Measurements from ENCODE around the gene MRPS11. TPM values are rescaled to one million over a fixed set of nuclear protein-coding genes. Genes with fewer than 3 reads are reported as not detected.
A peak's percentile ranks its signal among the peaks of the same experiment; 100 is the strongest.

Gene MRPS11
- total and polyA plus RNA-seq, 9 of the 15 experiments (the other 6 are each of a cell fraction or from before 2014, with no cell fraction given), result 28.3 to 83.2 (median 53.1) TPM

DNA sequence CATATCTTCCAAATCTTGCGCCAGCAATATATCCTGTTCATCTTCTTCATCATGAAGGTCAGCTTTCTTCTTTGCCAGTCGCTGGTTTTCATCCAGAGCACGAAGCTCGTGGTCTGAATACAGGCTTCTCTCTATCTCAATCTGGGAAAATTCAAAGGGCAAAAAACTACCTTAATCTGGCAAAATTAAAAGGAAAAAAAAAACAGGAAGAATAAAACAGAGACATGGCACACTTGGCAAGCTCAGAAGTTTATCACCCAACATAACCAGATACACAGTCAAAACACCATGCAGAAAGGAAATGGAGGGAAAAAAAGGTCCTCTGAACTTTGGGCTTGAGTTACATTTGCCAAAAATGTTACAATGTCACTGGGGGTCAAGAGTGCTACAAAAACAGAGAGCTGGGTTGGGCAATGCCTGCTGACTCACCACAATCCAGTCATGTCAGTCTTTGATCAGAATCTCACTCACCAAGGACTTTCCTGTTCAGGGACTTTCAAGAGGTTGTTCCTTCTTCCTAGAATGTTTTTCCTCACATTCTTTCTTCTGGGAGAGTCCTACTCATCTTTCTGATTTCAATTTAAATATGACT is 1.8 kb upstream of the MRPS11 start (continued):
- TF ChIP-seq C11orf30 (IDR thresholded peaks at IDR 0.05; ENCODE audit: low read depth) (peak; percentile 83), ZNF354B (CRISPR knock-in tag; IDR thresholded peaks at IDR 0.05) (no peak), HDGF (IDR thresholded peaks at IDR 0.05) (no peak), CXXC5 (CRISPR knock-in tag; IDR thresholded peaks at IDR 0.05) (no peak), MBD2 (IDR thresholded peaks at IDR 0.05; ENCODE audit: borderline replicate concordance, low read depth) (no peak), ZNF644 (tag; IDR thresholded peaks at IDR 0.05; ENCODE audit: low read depth) (0 out of 2 replicates have a peak, but pooled peaks have one; percentile 42), ZNF785 (CRISPR knock-in tag; IDR thresholded peaks at IDR 0.05) (no peak), BDP1 (IDR thresholded peaks at IDR 0.05; ENCODE audit: insufficient read depth, insufficient read length) (no peak), CBFA2T2 (conservative IDR thresholded peaks at IDR 0.05) (no peak), EP300 (IDR thresholded peaks at IDR 0.05; ENCODE audit: low read length) (peak; percentile 38; the same call in 1 of the 2 replicates), XRCC3 (IDR thresholded peaks at IDR 0.05) (no peak), KDM1A (IDR thresholded peaks at IDR 0.05) (peak in 1 of 2 experiments; percentile 55; a peak in 2 of 4 replicates), PURB (CRISPR knock-in tag; IDR thresholded peaks at IDR 0.05; ENCODE audit: low read depth) (no peak), MCM7 (IDR thresholded peaks at IDR 0.05) (no peak), NBN (IDR thresholded peaks at IDR 0.05; ENCODE audit: low read depth) (no peak), CEBPG (CRISPR knock-in tag; IDR thresholded peaks at IDR 0.05) (peak; percentile 92), CEBPG (tag; conservative IDR thresholded peaks at IDR 0.05 in 1 of 2, IDR thresholded peaks at IDR 0.05 in 1 of 2) (peak; percentile 92 to 93), FOXA1 (IDR thresholded peaks at IDR 0.05; ENCODE audit: borderline replicate concordance) (no peak), HNRNPK (IDR thresholded peaks at IDR 0.05; ENCODE audit: low read depth, low read length, poor library complexity, severe bottlenecking) (no peak), NCOR1 (IDR thresholded peaks at IDR 0.05) (no peak), JUNB (CRISPR knock-in tag; conservative IDR thresholded peaks at IDR 0.05) (no peak), ZNF41 (CRISPR knock-in tag; conservative IDR thresholded peaks at IDR 0.05) (no peak), PHF21A (IDR thresholded peaks at IDR 0.05; ENCODE audit: borderline replicate concordance, low read depth) (no peak), GATA2 (CRISPR knock-in tag; IDR thresholded peaks at IDR 0.05) (no peak), FOXK2 (conservative IDR thresholded peaks at IDR 0.05 in 1 of 2, IDR thresholded peaks at IDR 0.05 in 1 of 2; ENCODE audit: low read depth in 2 of 2) (no peak)
- TF ChIP-seq, protein P1, sequence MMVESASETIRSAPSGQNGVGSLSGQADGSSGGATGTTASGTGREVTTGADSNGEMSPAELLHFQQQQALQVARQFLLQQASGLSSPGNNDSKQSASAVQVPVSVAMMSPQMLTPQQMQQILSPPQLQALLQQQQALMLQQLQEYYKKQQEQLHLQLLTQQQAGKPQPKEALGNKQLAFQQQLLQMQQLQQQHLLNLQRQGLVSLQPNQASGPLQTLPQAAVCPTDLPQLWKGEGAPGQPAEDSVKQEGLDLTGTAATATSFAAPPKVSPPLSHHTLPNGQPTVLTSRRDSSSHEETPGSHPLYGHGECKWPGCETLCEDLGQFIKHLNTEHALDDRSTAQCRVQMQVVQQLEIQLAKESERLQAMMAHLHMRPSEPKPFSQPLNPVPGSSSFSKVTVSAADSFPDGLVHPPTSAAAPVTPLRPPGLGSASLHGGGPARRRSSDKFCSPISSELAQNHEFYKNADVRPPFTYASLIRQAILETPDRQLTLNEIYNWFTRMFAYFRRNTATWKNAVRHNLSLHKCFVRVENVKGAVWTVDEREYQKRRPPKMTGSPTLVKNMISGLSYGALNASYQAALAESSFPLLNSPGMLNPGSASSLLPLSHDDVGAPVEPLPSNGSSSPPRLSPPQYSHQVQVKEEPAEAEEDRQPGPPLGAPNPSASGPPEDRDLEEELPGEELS (CRISPR knock-in tag; IDR thresholded peaks at IDR 0.05; ENCODE audit: borderline replicate concordance), result no peak
- TF ChIP-seq, protein P2, sequence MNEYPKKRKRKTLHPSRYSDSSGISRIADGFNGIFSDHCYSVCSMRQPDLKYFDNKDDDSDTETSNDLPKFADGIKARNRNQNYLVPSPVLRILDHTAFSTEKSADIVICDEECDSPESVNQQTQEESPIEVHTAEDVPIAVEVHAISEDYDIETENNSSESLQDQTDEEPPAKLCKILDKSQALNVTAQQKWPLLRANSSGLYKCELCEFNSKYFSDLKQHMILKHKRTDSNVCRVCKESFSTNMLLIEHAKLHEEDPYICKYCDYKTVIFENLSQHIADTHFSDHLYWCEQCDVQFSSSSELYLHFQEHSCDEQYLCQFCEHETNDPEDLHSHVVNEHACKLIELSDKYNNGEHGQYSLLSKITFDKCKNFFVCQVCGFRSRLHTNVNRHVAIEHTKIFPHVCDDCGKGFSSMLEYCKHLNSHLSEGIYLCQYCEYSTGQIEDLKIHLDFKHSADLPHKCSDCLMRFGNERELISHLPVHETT (CRISPR knock-in tag; conservative IDR thresholded peaks at IDR 0.05 in 1 of 2, IDR thresholded peaks at IDR 0.05 in 1 of 2), result no peak
- TF ChIP-seq, protein P3, sequence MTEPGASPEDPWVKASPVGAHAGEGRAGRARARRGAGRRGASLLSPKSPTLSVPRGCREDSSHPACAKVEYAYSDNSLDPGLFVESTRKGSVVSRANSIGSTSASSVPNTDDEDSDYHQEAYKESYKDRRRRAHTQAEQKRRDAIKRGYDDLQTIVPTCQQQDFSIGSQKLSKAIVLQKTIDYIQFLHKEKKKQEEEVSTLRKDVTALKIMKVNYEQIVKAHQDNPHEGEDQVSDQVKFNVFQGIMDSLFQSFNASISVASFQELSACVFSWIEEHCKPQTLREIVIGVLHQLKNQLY (CRISPR knock-in tag; conservative IDR thresholded peaks at IDR 0.05), result no peak

All from K562 (cell line).